Non-pigmented ciliary epithelial cell (primary cell): ENCODE data around the gene GPX6.
A peak's percentile ranks its signal among the peaks of the same experiment; 100 is the strongest.
"Not testable (repeated sequence)": the region's sequence is repeated elsewhere in the genome, so short reads cannot be mapped to it uniquely, and the experiment has no call there.

Experiments used
- DNase-seq: peaks from one replicate; pipeline ENCODE4 v3.0.0-alpha.2; 2010; ENCODE audit warnings: low read depth

The GPX6 gene

GRCh38 chr6:28515676-28516075 is at the start of gene GPX6:
Gene GPX6, minus strand, starts transcription at chr6:28515793. Its CDS starts 50 bp downstream, at chr6:28515743.
- DNase-seq: no peak

DNA sequence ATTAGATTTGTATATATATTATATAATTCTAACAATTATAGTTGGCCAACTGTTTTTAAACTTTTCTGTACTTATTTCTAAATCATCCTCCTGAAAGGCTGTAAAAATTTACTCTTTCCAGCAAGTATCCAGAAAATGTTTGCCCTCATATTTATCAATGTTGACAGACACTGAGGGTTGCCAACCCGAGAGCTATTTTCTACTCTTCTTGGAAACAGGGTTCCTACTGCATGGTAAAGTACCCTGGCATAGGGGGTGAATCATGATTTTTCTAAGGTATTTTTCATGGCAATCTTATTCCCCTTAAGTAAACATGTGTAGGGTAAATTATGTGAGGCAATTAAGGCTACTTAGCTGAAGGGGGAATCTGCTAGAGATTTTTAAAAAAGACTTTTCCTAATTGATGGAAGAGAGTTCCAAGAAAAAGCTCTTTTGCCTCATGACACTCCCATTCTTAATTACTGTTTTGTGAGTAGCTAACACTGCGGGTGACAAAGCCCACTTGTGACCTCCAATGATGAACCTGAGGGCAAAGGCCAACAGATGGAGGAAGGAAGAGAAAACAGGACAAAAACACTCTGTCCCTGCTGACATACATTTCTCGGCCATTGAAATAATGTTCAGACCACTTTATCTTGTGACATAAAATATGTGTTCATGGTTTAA is 48.0 kb upstream of the GPX6 start:
- no peak for DNase-seq

DNA sequence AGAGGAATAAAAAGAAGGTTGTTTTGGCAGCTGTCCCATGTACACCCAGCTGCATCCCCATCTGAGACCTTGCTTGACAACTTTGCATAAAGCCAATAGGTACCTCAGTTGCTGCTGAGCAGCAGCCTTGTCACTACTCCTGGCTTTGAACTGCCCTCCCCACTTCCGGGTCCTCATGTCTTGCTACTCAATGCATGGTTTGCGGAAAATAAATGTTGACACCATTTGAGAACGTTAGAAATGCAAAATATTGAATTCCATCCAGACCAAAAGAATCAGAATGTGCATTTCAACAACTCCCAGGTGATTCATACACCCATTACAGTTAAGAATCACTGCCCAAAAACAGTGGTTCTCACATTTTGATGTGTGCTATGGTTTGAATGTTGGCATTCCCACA is 43.0 kb upstream of the GPX6 start:
- DNase-seq: no peak

DNA sequence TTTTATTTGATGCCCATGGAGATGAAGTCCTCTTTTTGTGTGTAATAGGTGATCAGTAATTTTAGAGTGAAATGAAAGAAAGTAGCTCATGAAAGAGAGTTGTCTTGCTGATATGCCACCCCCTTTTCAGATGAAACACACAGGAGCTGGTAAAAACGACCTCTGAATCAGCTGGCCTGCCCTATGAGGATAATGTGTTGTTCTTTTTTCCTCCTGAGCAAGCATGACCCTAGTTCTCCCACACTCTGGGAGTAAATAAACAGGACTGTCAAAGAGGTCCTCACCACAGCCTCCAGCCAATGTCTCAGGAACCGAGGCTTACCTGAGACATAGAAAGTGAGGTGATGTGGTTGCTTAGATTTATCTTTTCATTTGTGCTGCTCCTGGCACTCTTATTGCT is 39.5 kb upstream of the GPX6 start:
- DNase-seq: no peak

DNA sequence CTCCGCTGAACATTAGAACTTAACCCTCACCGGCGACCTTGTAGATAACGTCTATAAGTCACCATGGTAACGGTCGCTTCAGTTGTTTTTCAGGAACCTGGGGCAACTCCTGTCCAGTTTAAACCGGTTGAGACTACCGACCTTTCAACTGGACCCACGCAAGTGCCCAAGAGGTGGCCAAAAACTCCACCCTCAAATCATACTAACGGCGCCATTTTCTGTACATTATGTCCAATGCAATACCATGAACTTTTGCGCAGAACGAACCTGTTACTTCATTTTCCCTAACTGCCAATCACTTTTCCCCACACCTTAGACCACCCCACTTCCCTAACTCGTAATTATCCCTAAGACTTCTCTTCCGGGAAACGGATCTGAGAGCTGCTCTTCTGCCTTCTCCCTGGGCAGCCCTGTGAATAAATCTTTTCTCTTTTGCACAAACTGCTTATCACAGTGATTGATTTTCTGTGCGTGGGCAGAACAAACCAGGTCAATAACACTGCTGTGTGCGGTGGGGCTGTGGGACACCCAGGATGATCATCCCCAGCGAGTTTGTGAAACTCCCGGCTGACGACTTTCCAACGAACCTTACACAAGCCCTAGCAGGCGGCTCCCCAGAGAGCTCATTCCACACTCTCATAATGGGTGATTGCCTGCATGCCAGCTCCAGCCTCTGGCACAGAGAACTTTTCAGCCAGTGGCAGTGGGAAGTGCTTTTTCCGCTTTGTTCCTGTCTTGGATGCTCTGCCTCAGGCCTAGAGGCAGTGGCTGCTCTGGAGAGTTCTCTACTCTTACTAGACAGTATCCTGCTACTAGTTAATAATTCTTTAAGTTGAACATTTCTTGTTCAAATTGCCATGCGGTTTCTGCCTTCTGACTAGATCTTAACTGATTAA is 38.6 kb upstream of the GPX6 start:
- no peak for DNase-seq

- no peak for DNase-seq
These were observed 37.9 kb upstream of the GPX6 start for GRCh38 chr6:28553384-28553985.

DNA sequence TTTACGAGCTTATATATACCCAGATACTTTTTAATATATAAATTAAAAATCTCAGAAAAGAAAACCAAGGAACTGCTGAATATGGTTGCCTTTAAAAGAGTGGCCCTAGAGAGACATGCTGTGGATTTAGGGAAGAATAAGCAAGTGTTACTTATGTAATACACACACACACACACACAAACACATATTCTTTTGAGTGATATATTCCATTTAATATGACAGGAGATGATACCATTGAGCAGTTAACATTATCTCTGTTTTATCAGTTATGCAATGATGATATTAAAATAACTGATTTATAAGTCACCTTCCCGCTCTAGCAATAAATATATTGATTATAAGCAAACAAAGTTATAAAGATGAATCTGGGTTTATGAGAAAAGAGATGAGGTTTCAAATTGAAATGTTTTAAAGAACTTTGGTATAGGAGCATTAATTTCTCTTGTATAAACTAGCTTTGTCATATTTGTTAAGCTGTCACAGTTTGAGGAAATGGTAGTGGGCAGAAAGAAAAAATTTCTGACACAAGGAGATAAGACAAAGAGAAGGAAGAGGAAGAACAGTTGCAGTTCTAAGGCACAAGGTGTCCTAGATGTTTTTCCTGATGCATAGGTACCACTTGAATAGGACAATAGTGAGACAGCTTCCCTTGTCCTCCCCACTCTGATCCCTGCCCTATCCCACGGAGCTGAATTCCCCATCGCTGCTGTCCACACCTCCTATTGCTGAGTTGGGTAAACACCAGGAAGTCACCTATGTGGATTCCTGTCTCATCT is 36.5 kb upstream of the GPX6 start:
- no peak for DNase-seq

DNA sequence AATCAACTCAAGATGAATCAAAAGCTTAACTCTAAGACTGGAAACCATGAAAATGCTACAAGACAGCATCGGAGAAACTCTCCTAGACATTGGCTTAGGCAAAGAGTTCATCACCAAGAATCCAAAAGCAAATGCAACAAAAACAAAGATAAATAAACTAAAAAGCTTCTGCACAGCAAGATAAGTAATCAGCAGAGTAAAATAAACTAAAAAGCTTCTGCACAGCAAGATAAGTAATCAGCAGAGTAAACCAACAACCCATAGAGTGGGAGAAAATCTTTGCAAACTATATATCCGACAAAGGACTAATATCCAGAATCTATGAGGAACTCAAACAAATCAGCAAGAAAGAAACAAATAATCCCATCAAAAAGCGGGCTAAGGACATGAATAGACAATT is 31.4 kb upstream of the GPX6 start:
- not testable (repeated sequence) for DNase-seq

DNA sequence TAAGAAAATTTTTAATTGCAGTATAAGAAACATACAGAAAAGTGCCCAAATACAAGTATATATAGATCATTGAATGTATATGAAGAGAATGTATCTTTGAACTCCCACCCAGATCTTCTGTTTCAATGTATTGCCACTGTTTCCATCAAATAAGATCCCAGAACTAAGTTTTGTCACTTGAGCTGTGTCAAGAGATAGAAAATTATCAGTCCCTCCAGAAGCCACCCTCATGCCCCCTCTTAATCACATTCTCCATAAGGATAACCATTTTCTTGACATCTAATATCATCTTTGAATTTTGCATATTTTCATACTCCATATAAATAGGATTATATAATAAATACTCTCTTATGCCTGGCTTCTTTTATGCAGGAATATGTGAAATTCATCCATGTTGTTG is 30.4 kb upstream of the GPX6 start:
- DNase-seq: no peak

DNA sequence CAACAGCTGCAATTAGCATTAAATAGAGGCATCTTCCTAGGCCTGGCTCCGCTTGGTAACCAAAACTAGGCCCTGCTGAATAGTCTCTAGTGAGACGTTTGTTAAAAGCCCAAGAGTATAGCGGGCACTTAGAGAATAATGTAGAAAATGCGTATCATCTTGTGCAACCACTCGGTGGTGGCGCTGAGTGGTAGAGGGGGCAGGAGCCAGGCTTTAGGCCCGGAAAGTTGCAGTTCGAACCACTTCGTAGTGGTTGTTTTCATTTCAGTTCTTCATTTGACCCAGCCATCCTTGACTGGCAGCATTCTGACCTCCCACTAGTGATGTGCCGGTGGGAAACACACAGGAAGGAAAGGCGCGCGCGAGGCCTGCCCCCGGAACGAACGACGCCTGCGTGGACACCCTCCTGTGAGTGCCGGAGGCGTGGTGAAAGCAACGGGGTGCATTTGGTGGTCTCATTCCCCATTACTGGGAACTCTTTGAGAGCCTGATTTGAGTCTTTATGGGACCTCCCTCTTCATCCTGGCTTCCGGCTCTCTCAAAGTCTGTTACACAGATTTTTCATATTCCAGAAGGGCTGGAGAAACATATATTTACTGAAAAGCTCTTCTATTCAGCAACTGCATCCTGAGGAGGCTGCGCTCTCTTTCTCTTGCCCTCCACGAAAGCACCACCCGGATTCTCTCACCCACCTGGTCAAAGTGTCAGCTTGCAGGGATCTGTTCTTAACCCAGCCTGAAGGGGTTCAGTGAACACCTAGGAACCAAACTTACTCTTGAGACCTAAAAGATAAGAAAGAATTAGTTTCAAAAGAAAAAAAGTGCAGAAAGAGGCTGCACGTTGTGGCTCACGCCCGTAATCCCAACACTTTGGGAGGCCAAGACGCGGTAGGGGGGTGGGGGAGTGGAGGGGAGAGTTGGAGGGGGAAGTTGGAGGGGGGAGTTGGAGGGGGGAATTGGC is 28.3 kb upstream of the GPX6 start:
- no peak for DNase-seq

GRCh38 chr6:28542440-28543296 is 27.1 kb upstream of the GPX6 start:
- DNase-seq: peak; percentile 64

DNA sequence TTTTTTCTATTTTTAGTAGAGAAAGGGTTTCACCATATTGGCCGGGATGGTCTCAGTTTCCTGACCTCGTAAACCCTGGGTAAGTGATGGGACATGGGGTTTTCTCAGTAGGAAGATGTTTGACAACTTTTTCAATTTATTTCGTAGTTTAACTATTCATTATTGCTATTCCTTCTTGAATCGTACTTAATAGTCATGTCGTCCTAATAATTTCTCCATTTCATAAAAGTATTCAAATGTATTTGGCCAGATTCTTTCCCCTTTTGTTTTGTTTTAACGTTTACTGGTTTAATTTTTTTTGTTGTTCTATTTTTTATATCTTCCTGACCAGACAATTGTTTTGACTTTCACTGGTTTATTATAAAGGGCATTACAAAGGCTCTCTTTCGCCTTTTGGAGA is 26.4 kb upstream of the GPX6 start:
- no peak for DNase-seq

GRCh38 chr6:28537509-28538140 is 22.0 kb upstream of the GPX6 start:
- DNase-seq: no peak

DNA sequence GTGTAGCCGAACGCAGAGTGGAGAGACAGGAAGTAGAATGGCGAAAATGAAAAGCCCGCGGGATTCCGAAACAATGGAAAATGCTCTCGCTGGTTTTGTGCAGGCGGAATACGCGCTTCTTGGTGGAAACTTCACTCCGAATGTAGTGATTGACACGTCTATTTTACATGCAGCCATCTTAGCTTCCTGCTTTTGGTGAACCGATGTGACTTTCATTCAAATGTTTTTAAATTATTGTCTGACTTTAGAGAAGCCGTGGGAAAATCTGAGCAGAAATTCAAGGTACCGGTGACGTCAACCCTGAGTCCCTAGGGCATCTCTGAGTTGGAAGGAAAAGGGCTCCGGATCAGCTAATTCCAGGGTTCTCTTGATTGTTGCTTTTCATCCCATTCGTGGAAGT is 21.5 kb upstream of the GPX6 start:
- DNase-seq: no peak

DNA sequence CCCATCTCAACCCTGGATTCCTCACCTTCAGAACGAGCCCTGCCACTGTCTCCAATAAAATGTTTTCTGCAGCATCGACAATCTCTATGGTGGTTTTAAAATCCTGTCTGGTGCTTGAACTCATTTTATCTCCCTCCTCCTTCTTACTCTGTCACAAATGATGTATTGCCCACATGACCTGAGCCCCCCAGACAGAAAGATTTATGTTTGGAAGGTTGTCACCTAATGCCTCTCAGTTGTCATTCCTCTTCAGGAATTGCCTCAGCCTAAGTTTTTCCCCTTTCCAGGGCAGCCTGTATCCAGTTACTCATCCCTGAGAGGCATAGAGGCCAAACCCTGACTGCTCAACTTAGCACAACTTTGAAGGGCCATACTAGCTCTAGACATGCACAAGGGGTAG is 19.3 kb upstream of the GPX6 start:
- DNase-seq: no peak

GRCh38 chr6:28534306-28534705 is 18.7 kb upstream of the GPX6 start:
- DNase-seq: no peak

- no peak for DNase-seq
These were observed 16.0 kb upstream of the GPX6 start for GRCh38 chr6:28531479-28532128.

GRCh38 chr6:28530777-28531176 is 15.2 kb upstream of the GPX6 start:
- DNase-seq: no peak

DNA sequence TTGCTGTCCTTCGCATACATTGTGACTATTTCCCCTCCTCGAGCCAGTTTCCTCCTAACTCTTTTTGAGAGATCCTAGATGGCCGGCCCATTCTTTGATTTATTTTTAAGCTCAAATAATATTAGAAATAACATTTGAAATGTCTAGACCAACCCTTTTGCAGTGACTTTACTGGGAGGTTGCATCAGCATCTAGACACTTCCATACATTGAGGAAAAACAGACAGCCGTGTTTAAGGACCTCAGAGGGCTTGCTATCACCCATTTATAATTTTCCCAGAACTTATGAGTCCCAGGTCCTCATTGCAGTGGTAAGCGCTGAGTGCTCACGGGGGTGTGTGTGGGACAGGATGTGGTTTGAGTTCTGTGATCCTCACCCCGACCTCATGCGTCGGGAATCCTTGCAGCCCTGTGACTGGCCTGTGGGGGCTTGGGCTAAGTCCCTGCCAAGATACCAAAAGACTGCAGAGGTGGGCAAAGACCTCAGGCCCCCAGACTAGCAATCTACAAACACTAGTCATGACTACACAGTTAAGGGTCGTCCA is 10.0 kb upstream of the GPX6 start, which contains the start of gene GPX5:
Gene GPX5, plus strand, starts transcription at position 386 of the 544 bp plus-strand sequence. Its CDS starts 133 bp downstream, at position 519.
- no peak for DNase-seq
